ENCODE measurements around the gene GPX4.

GPX4 gene

GRCh38 chr19:1123381-1123780, 19.6 kb downstream of the GPX4 start:
- Histone ChIP-seq H3K4me3 (ENCODE audit: low read depth, low read length) (no peak overlapping the region), H3K4me2 (ENCODE audit: low read length) (no peak overlapping the region), H3K18ac (ENCODE audit: low read length) (no peak overlapping the region), H3K36me3 (ENCODE audit: control insufficient read depth in 1 of 2, insufficient read depth in 2 of 2, low read length in 2 of 2) (peaks cover 76 to 82% of the 10 kb centered on the region in 2 experiments), H2AK5ac (ENCODE audit: low read length) (no peak overlapping the region), H3K79me1 (ENCODE audit: low read length) (no peaks in the 10 kb centered on the region), H2AFZ (ENCODE audit: insufficient read depth, low read length, poor library complexity) (no peak overlapping the region), H2BK120ac (ENCODE audit: insufficient read depth, low read length, poor library complexity) (no peak overlapping the region), H3K9ac (ENCODE audit: low read length) (no peak overlapping the region), H4K8ac (ENCODE audit: low read depth, low read length) (no peak overlapping the region), H2BK12ac (ENCODE audit: low read length) (no peak overlapping the region), H4K12ac (ENCODE audit: low read depth, low read length) (no peak overlapping the region), H3K9me3 (ENCODE audit: insufficient read depth, low read depth, low read length) (peaks cover 2% of the 10 kb centered on the region), H3K4me1 (ENCODE audit: control insufficient read depth in 1 of 2, insufficient read depth in 2 of 2, low read length in 2 of 2) (no peaks in the 10 kb centered on the region), H3K4ac (ENCODE audit: low read depth, low read length) (no peak overlapping the region), H2BK5ac (ENCODE audit: low read depth, low read length, poor library complexity) (no peak overlapping the region), H3K23ac (ENCODE audit: low read length) (no peak overlapping the region), H3K79me2 (ENCODE audit: control insufficient read depth, insufficient read depth, low read length, poor library complexity) (no peaks in the 10 kb centered on the region), H3K27ac (ENCODE audit: low read depth, low read length) (no peak overlapping the region), H4K91ac (ENCODE audit: low read depth, low read length) (no peak overlapping the region), H3K14ac (ENCODE audit: low read length) (no peak overlapping the region), H3K27me3 (ENCODE audit: insufficient read depth, low read length) (no peaks in the 10 kb centered on the region)
- WGBS (ENCODE audit: extremely low coverage, insufficient coverage, insufficient read length): no CpG with 5 or more reads among the region's 20 CpGs
- no peak for DNase-seq

DNA sequence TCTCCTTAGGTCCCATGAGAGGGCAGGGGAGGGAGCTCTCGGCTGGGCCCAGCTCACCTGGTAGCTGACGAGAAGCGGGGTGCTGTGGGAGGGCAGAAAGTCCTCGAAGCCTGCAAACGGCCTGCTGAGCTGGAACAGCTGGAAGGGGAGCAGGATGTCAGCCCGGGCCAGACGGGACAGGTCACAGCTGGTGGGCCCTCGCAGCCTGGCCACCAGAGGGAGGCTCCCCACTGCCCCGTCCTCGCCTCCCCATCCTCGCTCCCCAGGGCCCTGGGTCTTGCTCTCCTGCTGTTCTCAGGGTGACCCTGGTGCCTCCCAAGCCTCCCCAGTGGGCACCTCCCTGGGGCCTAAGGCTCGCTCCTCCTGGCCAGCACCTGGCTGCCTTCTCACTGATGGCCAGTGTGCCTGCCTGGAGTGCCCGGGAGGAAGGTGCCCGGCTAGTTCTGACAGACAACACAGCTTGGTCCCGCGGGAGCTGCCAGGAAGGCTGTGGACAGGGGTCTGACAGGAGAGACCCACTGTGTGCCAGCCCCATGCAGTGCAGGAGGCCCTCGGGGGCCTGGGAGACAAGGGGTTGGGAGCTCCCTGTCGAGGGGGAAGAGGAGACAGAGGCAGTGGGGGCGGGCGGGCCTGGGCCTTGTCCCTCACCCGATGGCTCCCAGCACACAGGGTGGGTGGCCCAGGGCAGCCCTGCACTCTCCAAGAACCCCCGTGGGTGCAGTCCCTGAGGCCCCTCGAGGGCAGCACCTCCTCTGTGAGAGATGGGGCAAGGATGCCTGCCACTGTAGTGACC, 20.3 kb downstream of the GPX4 start:
- H3K79me2 ChIP-seq (ENCODE audit: control insufficient read depth, insufficient read depth, low read length, poor library complexity): no peaks in the 10 kb centered on the region
- H3K14ac ChIP-seq (ENCODE audit: low read length): no peak overlapping the region
- no peaks in the 10 kb centered on the region for H3K27me3 ChIP-seq (ENCODE audit: insufficient read depth, low read length)
- no peaks in the 10 kb centered on the region for H3K4me1 ChIP-seq (ENCODE audit: control insufficient read depth in 1 of 2, insufficient read depth in 2 of 2, low read length in 2 of 2)
- peaks cover 69 to 75% of the 10 kb centered on the region in 2 experiments for H3K36me3 ChIP-seq (ENCODE audit: control insufficient read depth in 1 of 2, insufficient read depth in 2 of 2, low read length in 2 of 2)
- H2AFZ ChIP-seq (ENCODE audit: insufficient read depth, low read length, poor library complexity): no peak overlapping the region
- H3K4me2 ChIP-seq (ENCODE audit: low read length): no peak overlapping the region
- no peak overlapping the region for H2AK5ac ChIP-seq (ENCODE audit: low read length)
- H3K18ac ChIP-seq (ENCODE audit: low read length): no peak overlapping the region
- H2BK12ac ChIP-seq (ENCODE audit: low read length): no peak overlapping the region
- H3K79me1 ChIP-seq (ENCODE audit: low read length): no peaks in the 10 kb centered on the region
- no peak overlapping the region for H3K4ac ChIP-seq (ENCODE audit: low read depth, low read length)
- no CpG with 5 or more reads among the region's 23 CpGs for WGBS (ENCODE audit: extremely low coverage, insufficient coverage, insufficient read length)
- H4K91ac ChIP-seq (ENCODE audit: low read depth, low read length): no peak overlapping the region
- no peak overlapping the region for H3K23ac ChIP-seq (ENCODE audit: low read length)
- no peak overlapping the region for H2BK5ac ChIP-seq (ENCODE audit: low read depth, low read length, poor library complexity)
- no peak overlapping the region for H4K8ac ChIP-seq (ENCODE audit: low read depth, low read length)
- no peak overlapping the region for H2BK120ac ChIP-seq (ENCODE audit: insufficient read depth, low read length, poor library complexity)
- H3K27ac ChIP-seq (ENCODE audit: low read depth, low read length): no peak overlapping the region
- no peak overlapping the region for H4K12ac ChIP-seq (ENCODE audit: low read depth, low read length)
- H3K9ac ChIP-seq (ENCODE audit: low read length): no peak overlapping the region
- peaks cover 2% of the 10 kb centered on the region for H3K9me3 ChIP-seq (ENCODE audit: insufficient read depth, low read depth, low read length)
- no peak for DNase-seq
- no peak overlapping the region for H3K4me3 ChIP-seq (ENCODE audit: low read depth, low read length)

- H3K4me3 ChIP-seq (ENCODE audit: low read depth, low read length): no peak overlapping the region
- peaks cover 53 to 61% of the 10 kb centered on the region in 2 experiments for H3K36me3 ChIP-seq (ENCODE audit: control insufficient read depth in 1 of 2, insufficient read depth in 2 of 2, low read length in 2 of 2)
- H2AFZ ChIP-seq (ENCODE audit: insufficient read depth, low read length, poor library complexity): no peak overlapping the region
- H2BK12ac ChIP-seq (ENCODE audit: low read length): no peak overlapping the region
- no peak overlapping the region for H3K4ac ChIP-seq (ENCODE audit: low read depth, low read length)
- H4K8ac ChIP-seq (ENCODE audit: low read depth, low read length): no peak overlapping the region
- H3K79me2 ChIP-seq (ENCODE audit: control insufficient read depth, insufficient read depth, low read length, poor library complexity): no peaks in the 10 kb centered on the region
- no peak overlapping the region for H3K4me2 ChIP-seq (ENCODE audit: low read length)
- H4K12ac ChIP-seq (ENCODE audit: low read depth, low read length): no peak overlapping the region
- H3K4me1 ChIP-seq (ENCODE audit: control insufficient read depth in 1 of 2, insufficient read depth in 2 of 2, low read length in 2 of 2): no peaks in the 10 kb centered on the region
- no peak overlapping the region for H2AK5ac ChIP-seq (ENCODE audit: low read length)
- peaks cover 2% of the 10 kb centered on the region for H3K9me3 ChIP-seq (ENCODE audit: insufficient read depth, low read depth, low read length)
- no peak overlapping the region for H2BK5ac ChIP-seq (ENCODE audit: low read depth, low read length, poor library complexity)
- no peak overlapping the region for H2BK120ac ChIP-seq (ENCODE audit: insufficient read depth, low read length, poor library complexity)
- H4K91ac ChIP-seq (ENCODE audit: low read depth, low read length): no peak overlapping the region
- DNase-seq: no peak
- no peaks in the 10 kb centered on the region for H3K79me1 ChIP-seq (ENCODE audit: low read length)
- H3K18ac ChIP-seq (ENCODE audit: low read length): no peak overlapping the region
- H3K27ac ChIP-seq (ENCODE audit: low read depth, low read length): no peak overlapping the region
- H3K27me3 ChIP-seq (ENCODE audit: insufficient read depth, low read length): no peaks in the 10 kb centered on the region
- H3K9ac ChIP-seq (ENCODE audit: low read length): no peak overlapping the region
- H3K14ac ChIP-seq (ENCODE audit: low read length): no peak overlapping the region
- no CpG with 5 or more reads among the region's 33 CpGs for WGBS (ENCODE audit: extremely low coverage, insufficient coverage, insufficient read length)
- H3K23ac ChIP-seq (ENCODE audit: low read length): no peak overlapping the region
Measured at GRCh38 chr19:1125601-1126467, 22.0 kb downstream of the GPX4 start.

DNA sequence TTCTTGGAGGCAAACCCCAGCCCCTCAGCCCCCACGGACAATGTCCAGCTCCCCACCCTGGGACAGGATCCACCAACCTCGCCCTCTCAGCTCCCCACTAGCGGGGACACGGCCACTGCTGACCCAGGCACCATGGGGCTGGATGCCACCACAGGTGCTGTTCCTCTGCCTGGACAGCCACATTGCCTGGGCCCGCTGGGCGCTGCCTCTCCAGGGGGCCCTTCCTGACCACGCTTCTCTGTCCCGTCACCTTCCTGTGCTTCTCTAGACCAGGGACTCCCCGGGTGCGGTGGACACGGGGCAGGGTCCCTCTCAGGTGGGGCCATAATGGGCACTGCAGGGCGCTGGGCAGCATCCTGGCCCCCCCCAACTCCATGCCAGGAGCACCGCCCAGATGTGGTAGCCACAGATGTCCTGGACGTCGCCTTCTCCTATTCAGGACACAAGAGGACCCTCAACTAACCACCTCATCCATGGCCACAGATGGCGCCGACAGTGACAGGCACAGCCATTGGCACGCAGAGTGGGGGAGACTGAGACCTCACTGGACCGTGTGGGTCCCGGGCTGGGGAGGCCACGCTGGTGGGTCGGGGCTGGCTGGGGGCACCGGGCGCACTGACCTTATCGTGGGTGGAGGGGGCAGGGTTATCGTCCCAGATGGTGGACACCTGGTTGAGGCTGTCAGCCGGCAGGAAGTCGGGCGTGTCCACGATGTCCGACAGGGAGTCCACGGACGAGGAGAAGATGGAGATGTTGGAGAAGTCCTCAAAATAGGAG, 23.4 kb downstream of the GPX4 start:
- no peak overlapping the region for H3K18ac ChIP-seq (ENCODE audit: low read length)
- H3K14ac ChIP-seq (ENCODE audit: low read length): no peak overlapping the region
- H2BK120ac ChIP-seq (ENCODE audit: insufficient read depth, low read length, poor library complexity): no peak overlapping the region
- peaks cover 2% of the 10 kb centered on the region for H3K9me3 ChIP-seq (ENCODE audit: insufficient read depth, low read depth, low read length)
- peaks cover 7 to 11% of the 10 kb centered on the region in 2 experiments for H3K4me1 ChIP-seq (ENCODE audit: control insufficient read depth in 1 of 2, insufficient read depth in 2 of 2, low read length in 2 of 2)
- no CpG with 5 or more reads among the region's 33 CpGs for WGBS (ENCODE audit: extremely low coverage, insufficient coverage, insufficient read length)
- peaks cover 2% of the 10 kb centered on the region for H3K79me2 ChIP-seq (ENCODE audit: control insufficient read depth, insufficient read depth, low read length, poor library complexity)
- no peak overlapping the region for H3K4me3 ChIP-seq (ENCODE audit: low read depth, low read length)
- H3K4ac ChIP-seq (ENCODE audit: low read depth, low read length): no peak overlapping the region
- H4K12ac ChIP-seq (ENCODE audit: low read depth, low read length): no peak overlapping the region
- DNase-seq: no peak
- no peak overlapping the region for H3K27ac ChIP-seq (ENCODE audit: low read depth, low read length)
- H2AFZ ChIP-seq (ENCODE audit: insufficient read depth, low read length, poor library complexity): no peak overlapping the region
- H4K91ac ChIP-seq (ENCODE audit: low read depth, low read length): no peak overlapping the region
- no peak overlapping the region for H3K23ac ChIP-seq (ENCODE audit: low read length)
- H3K79me1 ChIP-seq (ENCODE audit: low read length): peaks cover 8% of the 10 kb centered on the region
- no peak overlapping the region for H3K9ac ChIP-seq (ENCODE audit: low read length)
- no peak overlapping the region for H2BK5ac ChIP-seq (ENCODE audit: low read depth, low read length, poor library complexity)
- no peak overlapping the region for H2BK12ac ChIP-seq (ENCODE audit: low read length)
- no peaks in the 10 kb centered on the region for H3K27me3 ChIP-seq (ENCODE audit: insufficient read depth, low read length)
- H3K4me2 ChIP-seq (ENCODE audit: low read length): no peak overlapping the region
- no peak overlapping the region for H4K8ac ChIP-seq (ENCODE audit: low read depth, low read length)
- H3K36me3 ChIP-seq (ENCODE audit: control insufficient read depth in 1 of 2, insufficient read depth in 2 of 2, low read length in 2 of 2): peaks cover 40 to 48% of the 10 kb centered on the region in 2 experiments
- no peak overlapping the region for H2AK5ac ChIP-seq (ENCODE audit: low read length)
